G401 (cell line): Measurements from ENCODE around the gene SIRPB2. TPM values are rescaled to one million over a fixed set of nuclear protein-coding genes. Genes with fewer than 3 reads are reported as not detected.

Experiments
- total RNA-seq: library from RNA; depleted of rRNA; stranded (reverse); fragments of >200 nt; shearing (Covaris generic); gene quantifications from 2 replicates; pipeline ENCODE4 v1.2.3, GENCODE V29; 2014; rRNA removed

Gene SIRPB2
- total RNA-seq, 1 experiment from 2014 or later, result not detected

Other genes starting within 250 kb of the SIRPB2 start
- 1.7 and 2.4 TPM in 2 replicates for gene SNPH, start 225.1 kb downstream of the SIRPB2 start, total RNA-seq
- gene SDCBP2, start 162.3 kb downstream of the SIRPB2 start, total RNA-seq, result 0.49 and 2.0 TPM in 2 replicates
- gene FKBP1A, start 98.4 kb downstream of the SIRPB2 start, total RNA-seq, result 158 and 170 TPM in 2 replicates
- 89.2 and 123 TPM in 2 replicates for gene NSFL1C, start 24.6 kb downstream of the SIRPB2 start, total RNA-seq
- not detected in 2 replicates for gene SIRPD, start 66.3 kb upstream of the SIRPB2 start, total RNA-seq
- gene SIRPB1, start 128.6 kb upstream of the SIRPB2 start, total RNA-seq, result 0.75 and 2.5 TPM in 2 replicates
- gene SIRPG, start 166.4 kb upstream of the SIRPB2 start, total RNA-seq, result not detected in 2 replicates